ENCODE data around the gene MMP14. TPM values are rescaled to one million over a fixed set of nuclear protein-coding genes. Genes with fewer than 3 reads are reported as not detected.

MMP14 gene
- total and polyA plus RNA-seq, 2 of the 13 experiments (the other 11 are each of a cell fraction or from before 2014, with no cell fraction given): 5.2 to 9.8 TPM

DNA sequence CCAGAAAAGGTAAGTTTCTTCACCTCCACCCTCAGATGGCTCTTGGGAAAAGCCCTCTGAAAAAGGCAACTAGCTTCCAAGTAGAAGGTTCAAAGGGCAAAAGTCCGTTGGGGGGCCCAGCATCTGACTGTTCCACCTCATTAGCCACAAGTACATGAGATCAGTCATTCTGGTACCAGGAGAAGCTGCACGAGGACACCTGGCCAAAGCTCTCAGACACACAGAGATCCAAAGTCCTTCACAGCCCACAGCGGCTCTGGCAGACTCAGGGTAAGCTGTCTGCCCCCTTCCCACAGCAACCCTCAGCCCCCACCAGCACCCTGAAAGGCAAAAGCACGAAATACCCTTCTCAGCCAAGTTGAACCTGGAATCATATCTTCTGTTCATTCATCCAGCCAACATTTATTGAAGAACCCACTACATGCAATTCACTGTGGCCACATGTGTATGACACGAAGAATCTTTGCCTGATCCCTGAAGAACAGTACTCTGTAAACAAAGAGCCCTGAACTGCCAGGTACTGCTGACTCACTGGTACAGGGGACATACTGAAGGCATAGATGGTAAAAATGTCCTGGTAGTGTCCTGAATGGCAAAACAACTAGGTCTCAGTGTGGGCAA is 40.2 kb upstream of the MMP14 start (continued):
- TF ChIP-seq, protein P1, sequence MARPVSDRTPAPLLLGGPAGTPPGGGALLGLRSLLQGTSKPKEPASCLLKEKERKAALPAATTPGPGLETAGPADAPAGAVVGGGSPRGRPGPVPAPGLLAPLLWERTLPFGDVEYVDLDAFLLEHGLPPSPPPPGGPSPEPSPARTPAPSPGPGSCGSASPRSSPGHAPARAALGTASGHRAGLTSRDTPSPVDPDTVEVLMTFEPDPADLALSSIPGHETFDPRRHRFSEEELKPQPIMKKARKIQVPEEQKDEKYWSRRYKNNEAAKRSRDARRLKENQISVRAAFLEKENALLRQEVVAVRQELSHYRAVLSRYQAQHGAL (CRISPR knock-in tag; IDR thresholded peaks at IDR 0.05; ENCODE audit: not compliant biosample characterization): no peak
- TF ChIP-seq PHF21A (CRISPR knock-in tag; IDR thresholded peaks at IDR 0.05) (no peak), SOX5 (CRISPR knock-in tag; IDR thresholded peaks at IDR 0.05; ENCODE audit: borderline replicate concordance) (no peak), CCDC6 (CRISPR knock-in tag; IDR thresholded peaks at IDR 0.05) (no peak), RBM39 (IDR thresholded peaks at IDR 0.05; ENCODE audit: low read depth, low read length, poor library complexity, severe bottlenecking) (no peak), KDM3A (CRISPR knock-in tag; IDR thresholded peaks at IDR 0.05; ENCODE audit: low read depth) (no peak), NR2F6 (IDR thresholded peaks at IDR 0.05) (0 out of 2 replicates have a peak, but pooled peaks have one; percentile 27), NR2F6 (CRISPR knock-in tag; IDR thresholded peaks at IDR 0.05) (0 out of 2 replicates have a peak, but pooled peaks have one; percentile 1), ZNF720 (CRISPR knock-in tag; IDR thresholded peaks at IDR 0.05) (no peak), CBFB (CRISPR knock-in tag; IDR thresholded peaks at IDR 0.05) (no peak), DR1 (CRISPR knock-in tag; IDR thresholded peaks at IDR 0.05) (no peak), ZNF614 (CRISPR knock-in tag; IDR thresholded peaks at IDR 0.05; ENCODE audit: borderline replicate concordance) (peak; percentile 85; the same call in 1 of the 2 replicates), ZNF589 (CRISPR knock-in tag; conservative IDR thresholded peaks at IDR 0.05) (0 out of 2 replicates have a peak, but pooled peaks have one; percentile 31), MATR3 (CRISPR knock-in tag; IDR thresholded peaks at IDR 0.05) (no peak), LCORL (IDR thresholded peaks at IDR 0.05) (no peak), LCORL (CRISPR knock-in tag; IDR thresholded peaks at IDR 0.05) (no peak), AHDC1 (CRISPR knock-in tag; IDR thresholded peaks at IDR 0.05; ENCODE audit: borderline replicate concordance) (no peak), NFATC3 (CRISPR knock-in tag; IDR thresholded peaks at IDR 0.05) (no peak; the same call in 1 of the 2 replicates), WIZ (CRISPR knock-in tag; IDR thresholded peaks at IDR 0.05) (0 out of 2 replicates have a peak, but pooled peaks have one; percentile 39), ZC3H4 (CRISPR knock-in tag; IDR thresholded peaks at IDR 0.05; ENCODE audit: borderline replicate concordance) (no peak), ZSCAN29 (CRISPR knock-in tag; conservative IDR thresholded peaks at IDR 0.05) (no peak)
- TF ChIP-seq, protein P2, sequence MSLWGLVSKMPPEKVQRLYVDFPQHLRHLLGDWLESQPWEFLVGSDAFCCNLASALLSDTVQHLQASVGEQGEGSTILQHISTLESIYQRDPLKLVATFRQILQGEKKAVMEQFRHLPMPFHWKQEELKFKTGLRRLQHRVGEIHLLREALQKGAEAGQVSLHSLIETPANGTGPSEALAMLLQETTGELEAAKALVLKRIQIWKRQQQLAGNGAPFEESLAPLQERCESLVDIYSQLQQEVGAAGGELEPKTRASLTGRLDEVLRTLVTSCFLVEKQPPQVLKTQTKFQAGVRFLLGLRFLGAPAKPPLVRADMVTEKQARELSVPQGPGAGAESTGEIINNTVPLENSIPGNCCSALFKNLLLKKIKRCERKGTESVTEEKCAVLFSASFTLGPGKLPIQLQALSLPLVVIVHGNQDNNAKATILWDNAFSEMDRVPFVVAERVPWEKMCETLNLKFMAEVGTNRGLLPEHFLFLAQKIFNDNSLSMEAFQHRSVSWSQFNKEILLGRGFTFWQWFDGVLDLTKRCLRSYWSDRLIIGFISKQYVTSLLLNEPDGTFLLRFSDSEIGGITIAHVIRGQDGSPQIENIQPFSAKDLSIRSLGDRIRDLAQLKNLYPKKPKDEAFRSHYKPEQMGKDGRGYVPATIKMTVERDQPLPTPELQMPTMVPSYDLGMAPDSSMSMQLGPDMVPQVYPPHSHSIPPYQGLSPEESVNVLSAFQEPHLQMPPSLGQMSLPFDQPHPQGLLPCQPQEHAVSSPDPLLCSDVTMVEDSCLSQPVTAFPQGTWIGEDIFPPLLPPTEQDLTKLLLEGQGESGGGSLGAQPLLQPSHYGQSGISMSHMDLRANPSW (CRISPR knock-in tag; IDR thresholded peaks at IDR 0.05; ENCODE audit: borderline replicate concordance): no peak
